Stimulated activated CD4-positive, alpha-beta T cell treated with anti-CD3 and anti-CD28 coated beads, Interleukin-4, amount 100 ng/mL, for 1 hour (primary cell): ENCODE measurements around the gene CLEC4A.
A peak's percentile ranks its signal among the peaks of the same experiment; 100 is the strongest.
"Not testable (repeated sequence)": the region's sequence is repeated elsewhere in the genome, so short reads cannot be mapped to it uniquely, and the experiment has no call there.

Experiments used
- DNase-seq: peaks from one replicate; pipeline ENCODE4 v3.0.0-alpha.2; 2020

Gene CLEC4A

DNA sequence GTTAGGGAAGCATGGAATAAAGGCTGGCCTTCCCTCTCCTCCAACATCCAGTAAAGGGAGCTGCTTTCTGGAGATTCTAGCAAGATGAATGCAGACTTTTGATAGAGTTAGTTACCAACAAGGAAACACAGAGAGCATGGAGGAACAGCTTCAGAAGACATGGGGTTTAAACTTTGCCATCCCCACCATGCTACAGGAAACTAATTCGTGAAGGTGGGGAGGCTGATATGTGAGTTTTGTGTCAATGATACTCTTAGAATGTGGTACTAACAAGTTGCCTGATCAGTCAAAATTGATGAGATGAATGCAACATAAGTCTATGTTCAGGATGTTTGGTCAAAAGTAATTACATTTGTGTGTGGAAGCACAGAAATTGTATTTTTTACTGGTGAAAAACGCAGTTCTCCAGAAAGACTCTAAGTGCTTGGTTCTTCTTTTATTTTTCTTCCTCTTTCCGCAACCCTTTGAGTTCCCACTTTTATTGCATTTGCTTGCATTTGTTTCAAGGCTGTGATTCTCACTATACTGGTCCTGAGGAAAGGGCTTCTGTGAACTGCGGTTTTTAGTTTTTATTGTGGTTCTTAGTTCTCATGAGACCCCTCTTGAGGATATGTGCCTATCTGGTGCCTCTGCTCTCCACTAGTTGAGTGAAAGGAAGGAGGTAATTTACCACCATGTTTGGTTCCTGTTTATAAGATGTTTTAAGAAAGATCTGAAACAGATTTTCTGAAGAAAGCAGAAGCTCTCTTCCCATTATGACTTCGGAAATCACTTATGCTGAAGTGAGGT lies at the start of gene CLEC4A:
TSS of gene CLEC4A (plus strand) at position 494 of the 789 bp plus-strand sequence. CDS start at position 756, 262 bp downstream.
- DNase-seq, result no peak

DNA sequence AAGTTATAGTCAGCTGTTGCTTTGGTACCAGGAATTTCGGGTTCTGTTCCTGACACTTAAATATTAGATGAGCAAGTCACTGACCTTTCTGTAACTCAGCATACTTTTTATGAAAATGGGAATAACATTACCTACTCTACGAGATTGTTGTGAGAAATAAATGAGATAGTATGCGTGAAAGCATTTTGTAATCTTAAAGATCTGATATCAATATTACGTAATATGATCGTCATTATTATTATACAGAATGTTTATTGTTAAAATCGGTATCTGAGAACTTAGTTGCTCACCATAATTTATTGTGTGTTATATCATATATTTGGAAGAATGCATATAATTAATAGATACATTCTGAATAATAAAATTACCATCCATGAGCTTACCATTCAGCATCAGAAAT lies 47.5 kb upstream of the CLEC4A start:
- DNase-seq, result no peak

GRCh38 chr12:8076366-8076765 lies 47.1 kb upstream of the CLEC4A start:
- DNase-seq, result no peak

GRCh38 chr12:8077207-8077606 lies 46.2 kb upstream of the CLEC4A start:
- DNase-seq, result no peak

- DNase-seq, result peak; percentile 53
Observed at GRCh38 chr12:8078398-8078797, 45.0 kb upstream of the CLEC4A start.

DNA sequence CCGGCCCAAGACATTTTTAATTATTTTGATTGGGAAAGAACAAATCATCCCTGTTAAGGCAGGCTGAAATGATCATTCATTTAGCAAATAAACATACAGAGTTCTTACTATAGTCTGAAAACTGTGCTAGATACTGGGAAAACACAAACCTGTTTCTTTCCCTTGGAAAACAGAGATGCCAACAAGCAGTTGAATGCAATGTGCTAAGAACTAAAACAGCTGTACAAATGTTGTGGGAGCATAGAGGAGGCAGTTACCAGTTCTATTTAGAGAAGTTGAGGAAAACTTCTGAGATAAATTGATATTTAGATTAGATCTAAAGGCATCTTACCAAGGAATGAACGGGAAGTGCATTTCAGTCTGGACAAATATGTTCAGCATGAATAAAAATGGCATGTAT lies 44.5 kb upstream of the CLEC4A start:
- no peak for DNase-seq

- no peak for DNase-seq
Observed at GRCh38 chr12:8080120-8080519, 43.3 kb upstream of the CLEC4A start.

DNA sequence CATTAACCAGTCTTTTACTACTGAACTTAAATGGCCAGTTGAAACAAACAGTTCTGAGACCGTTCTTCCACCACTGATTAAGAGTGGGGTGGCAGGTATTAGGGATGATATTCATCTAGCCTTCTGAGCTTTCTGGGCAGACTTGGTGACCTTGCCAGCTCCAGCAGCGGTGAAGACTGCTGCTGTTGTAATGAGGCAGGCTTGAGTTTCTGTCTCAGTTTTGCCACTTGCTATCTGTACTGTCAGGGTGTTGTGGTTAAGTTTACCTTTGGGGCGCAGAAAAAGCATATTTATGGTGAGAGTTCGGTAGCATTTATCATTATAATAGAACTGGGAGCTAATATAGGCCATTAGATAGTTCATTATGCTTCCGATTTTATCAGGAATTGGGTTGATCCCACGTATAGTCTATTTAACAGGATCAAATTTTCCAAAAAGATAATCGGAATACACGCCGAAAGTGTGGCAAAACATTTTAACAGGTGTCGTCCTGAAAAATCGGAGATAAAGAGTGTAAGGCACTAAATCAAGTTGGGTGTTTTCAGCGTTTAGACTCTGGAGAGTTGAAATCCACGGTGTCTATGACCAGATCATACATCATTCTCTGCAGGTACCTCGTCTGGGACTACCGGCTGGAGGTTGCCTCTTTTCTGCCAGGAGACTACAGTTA lies 42.0 kb upstream of the CLEC4A start:
- DNase-seq, result peak; percentile 14

DNA sequence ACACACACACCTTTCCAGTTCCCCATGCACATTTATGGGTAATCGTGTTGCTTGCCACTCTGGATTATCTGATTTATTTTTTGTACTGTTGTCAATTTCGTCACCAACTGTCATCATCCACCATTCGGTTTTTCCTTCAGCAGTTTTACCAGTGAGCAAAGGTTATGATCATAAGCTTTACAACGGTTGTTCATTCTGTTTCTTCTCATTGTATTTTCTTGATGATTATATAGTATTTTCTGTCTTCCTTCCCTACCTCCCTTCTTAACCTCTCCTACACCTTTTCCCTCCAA lies 40.7 kb upstream of the CLEC4A start:
- no peak for DNase-seq

DNA sequence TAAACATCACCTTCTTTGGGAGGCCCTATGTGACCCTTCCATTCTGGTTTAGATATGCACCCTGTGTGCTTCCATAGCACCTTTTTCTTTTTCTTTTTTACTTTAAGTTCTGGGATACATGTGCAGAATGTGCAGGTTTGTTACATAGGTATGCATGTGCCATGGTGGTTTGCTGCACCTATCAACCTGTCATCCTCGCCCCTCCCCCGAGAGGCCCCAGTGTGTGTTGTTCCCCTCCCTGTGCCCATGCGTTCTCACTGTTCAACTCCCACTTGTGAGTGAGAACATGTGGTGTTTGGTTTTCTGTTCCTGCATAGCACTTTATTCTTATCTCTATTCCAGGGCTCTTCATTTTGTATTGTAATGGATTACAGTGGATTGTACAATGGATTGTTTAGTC lies 39.1 kb upstream of the CLEC4A start:
- peak; percentile 48 for DNase-seq

GRCh38 chr12:8087666-8088065 lies 35.8 kb upstream of the CLEC4A start:
- DNase-seq, result no peak

GRCh38 chr12:8088574-8088973 lies 34.8 kb upstream of the CLEC4A start:
- peak; percentile 22 for DNase-seq

- DNase-seq, result not testable (repeated sequence)
Observed at GRCh38 chr12:8089277-8089676, 34.1 kb upstream of the CLEC4A start.

DNA sequence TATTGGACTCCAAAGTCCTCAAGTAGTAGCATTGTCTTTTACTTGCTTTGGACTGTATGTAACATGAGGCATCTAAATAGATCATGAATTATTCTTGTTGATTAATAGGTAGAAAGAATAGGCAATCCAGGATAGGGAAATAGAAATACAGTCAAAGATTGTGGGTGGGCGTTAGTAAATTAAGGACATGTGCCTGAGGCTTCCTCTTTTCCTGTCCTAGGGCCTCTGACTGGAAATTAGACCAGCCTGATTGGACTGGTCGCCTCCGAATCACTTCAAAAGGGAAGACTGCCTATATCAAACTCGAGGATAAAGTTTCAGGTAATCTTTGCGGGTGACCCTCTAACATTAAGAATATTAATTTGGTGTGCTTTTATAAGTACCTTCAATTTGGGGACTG lies 33.7 kb upstream of the CLEC4A start:
- no peak for DNase-seq

DNA sequence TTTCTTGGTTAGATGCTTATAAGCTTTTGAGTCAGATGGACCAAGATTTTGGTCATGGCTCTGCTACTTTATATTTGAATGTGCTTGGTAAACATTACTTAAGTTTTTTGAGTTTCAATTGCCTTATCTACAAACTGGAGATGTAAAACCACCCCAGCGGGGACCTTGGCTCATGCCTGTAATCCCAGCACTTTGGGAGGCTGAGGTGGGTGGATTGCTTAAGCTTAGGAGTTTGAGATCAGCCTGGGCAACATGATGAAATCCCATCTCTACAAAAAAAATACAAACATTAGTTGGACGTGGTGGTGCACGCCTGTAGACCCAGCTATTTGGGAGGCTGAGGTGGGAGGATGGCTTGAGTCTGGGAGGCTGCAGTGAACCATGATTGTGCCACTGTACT lies 30.1 kb upstream of the CLEC4A start:
- no peak for DNase-seq

- DNase-seq, result no peak
Observed at GRCh38 chr12:8096281-8096915, 27.0 kb upstream of the CLEC4A start.

DNA sequence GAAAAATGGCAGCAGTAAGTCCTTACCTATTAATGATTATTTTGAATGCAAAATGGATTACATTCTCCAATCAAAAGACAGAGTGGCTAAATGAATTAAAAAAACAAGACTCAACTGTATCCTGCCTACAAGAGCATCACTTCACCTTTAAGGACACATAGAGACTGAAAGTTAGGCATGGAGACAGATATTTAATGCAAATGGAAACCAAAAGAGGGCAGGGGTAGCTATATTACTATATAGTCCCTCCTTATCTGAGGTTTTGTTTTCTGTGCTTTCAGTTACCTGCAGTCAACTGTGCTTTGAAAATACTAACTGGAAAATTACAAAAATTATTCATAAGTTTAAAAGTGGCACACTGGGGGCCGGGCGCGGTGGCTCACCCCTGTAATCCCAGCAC lies 24.2 kb upstream of the CLEC4A start:
- no peak for DNase-seq

DNA sequence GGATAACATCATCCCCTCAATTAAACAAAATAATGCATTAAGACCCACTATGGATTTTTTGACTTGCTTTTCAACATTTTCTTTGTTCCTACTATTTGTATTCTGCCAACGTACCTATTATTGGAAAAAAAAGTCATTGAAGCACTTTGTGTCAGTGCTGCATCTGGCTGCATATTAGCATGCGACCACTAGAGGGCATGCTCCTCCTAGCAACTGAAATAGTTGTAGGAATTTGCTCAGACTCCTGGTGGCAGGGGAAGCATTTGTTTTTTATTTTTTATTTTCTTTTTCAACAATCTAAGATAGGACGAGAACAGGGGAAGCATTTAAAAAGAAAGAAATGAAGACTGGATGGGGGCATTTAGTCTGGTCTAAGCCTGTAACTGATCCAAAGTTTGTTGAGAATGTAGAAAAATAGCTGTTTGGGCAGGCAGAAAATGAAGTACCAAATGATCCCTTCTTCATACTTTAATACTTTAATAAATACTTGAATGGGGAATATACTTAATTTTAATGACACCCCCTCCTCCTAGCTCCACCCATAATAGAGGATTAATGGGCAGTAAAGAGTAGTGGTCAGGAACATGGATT lies 14.5 kb upstream of the CLEC4A start:
- peak; percentile 76 for DNase-seq

DNA sequence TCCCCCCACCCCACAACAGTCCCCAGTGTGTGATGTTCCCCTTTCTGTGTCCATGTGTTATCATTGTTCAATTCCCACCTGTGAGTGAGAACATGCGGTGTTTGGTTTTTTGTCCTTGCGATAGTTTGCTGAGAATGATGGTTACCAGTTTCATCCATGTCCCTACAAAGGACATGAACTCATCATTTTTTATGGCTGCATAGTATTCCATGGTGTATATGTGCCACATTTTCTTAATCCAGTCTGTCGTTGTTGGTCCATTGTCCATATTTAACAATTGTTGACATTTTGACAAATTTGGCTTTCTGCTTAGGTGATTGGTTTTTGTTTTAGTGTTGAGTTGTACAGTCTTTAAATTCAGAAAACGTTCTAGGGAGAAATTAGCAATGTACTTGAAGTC lies 10.3 kb upstream of the CLEC4A start:
- DNase-seq, result not testable (repeated sequence)

- DNase-seq, result no peak
Observed at GRCh38 chr12:8120072-8120713, 3.2 kb upstream of the CLEC4A start.

DNA sequence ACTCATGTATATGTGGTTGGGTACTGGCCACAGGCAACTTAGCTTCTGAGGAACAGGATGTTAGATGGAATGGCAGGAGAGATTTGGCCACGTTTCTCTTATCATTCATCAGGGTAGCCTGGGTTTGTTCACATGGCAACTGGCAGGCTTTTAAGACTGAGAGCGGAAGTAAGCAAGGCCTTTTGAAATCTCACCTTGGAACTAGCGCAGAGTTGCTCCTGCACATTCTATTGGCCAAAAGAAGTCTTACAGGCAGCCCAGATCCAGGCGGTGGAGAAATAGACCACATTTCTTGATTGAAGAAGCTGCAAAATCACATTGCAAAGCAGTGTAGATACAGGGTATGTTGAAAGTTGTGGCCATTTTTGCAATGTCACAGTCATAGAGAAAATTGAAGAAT lies 3.7 kb downstream of the CLEC4A start:
- DNase-seq, result no peak

DNA sequence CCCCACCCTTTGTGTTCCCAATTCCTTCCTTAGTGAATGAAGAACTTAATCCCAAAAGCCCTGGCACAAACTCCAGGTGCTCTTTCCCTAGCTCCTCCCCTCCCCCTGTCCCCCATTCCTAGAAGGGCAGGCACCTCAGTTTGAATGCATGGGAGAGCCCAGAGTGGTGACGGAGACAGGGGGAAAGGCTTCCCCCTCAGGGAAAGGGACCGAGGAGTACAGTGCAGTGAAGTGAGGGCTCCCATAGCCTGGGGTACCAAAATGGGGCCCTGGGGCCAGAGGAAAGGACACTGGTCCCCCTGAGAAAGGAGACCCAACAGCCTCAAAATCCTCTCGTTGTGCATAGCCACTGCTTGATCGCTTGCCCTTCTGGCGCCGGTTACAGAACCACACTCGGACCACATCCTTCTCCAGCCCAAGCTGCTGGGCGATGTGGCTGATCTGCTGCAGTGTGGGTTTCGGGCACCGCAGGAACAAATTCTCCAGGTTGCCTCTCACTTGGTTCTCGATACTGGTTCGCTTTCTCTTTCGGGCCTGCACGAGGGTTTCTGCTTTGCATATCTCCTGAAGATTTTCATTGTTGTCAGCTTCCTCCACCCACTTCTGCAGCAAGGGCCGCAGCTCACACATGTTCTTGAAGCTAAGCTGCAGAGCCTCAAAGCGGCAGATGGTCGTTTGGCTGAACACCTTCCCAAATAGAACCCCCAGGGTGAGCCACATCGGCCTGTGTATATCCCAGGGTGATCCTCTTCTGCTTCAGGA lies 10.4 kb downstream of the CLEC4A start:
- not testable (repeated sequence) for DNase-seq
